Liver (tissue), 9 donors: ENCODE measurements around the gene VEGFA. TPM values are rescaled to one million over a fixed set of nuclear protein-coding genes. Genes with fewer than 3 reads are reported as not detected.
A peak's percentile ranks its signal among the peaks of the same experiment; 100 is the strongest.
"Not testable (repeated sequence)": the region's sequence is repeated elsewhere in the genome, so short reads cannot be mapped to it uniquely, and the experiment has no call there.

Experiments
- DNase-seq: peaks from one replicate; pipeline ENCODE4 v3.0.0-alpha.2; 2017; ENCODE audit warnings: low spot score
- H3K27ac ChIP-seq, 2 donors: one replicate each; pipeline ENCODE4 v1.7.0; 2013; ENCODE audit warnings: inconsistent platforms in 2 of 2, low read length in 2 of 2, control low read depth in 1 of 2, low read depth in 1 of 2, mild to moderate bottlenecking in 1 of 2
- H3K27me3 ChIP-seq, 4 donors: one replicate each; pipeline versions ENCODE4 v1.6.1 to v1.7.0; 2013; ENCODE audit warnings: low read length in 3 of 4, inconsistent platforms in 1 of 4, mild to moderate bottlenecking in 1 of 4, moderate library complexity in 1 of 4; ENCODE audit not compliant: control insufficient read depth in 4 of 4, insufficient read depth in 4 of 4
- H3K36me3 ChIP-seq, 4 donors: one replicate each; pipeline versions ENCODE4 v1.6.1 to v1.7.0; 2013; ENCODE audit warnings: low read length in 3 of 4, mild to moderate bottlenecking in 3 of 4, low read depth in 1 of 4, moderate library complexity in 1 of 4; ENCODE audit not compliant: control insufficient read depth in 4 of 4, insufficient read depth in 3 of 4
- H3K4me1 ChIP-seq, 4 donors: one replicate each; pipeline versions ENCODE4 v1.6.1 to v1.7.0; 2013; ENCODE audit warnings: low read length in 3 of 4, mild to moderate bottlenecking in 3 of 4, moderate library complexity in 1 of 4; ENCODE audit not compliant: control insufficient read depth in 4 of 4, insufficient read depth in 4 of 4
- H3K4me3 ChIP-seq, 3 donors: one replicate each; pipeline versions ENCODE4 v1.6.1 to v1.7.0; 2013; ENCODE audit warnings: low read length in 3 of 3, control low read depth in 1 of 3, low read depth in 1 of 3, mild to moderate bottlenecking in 1 of 3
- H3K9ac ChIP-seq, 2 donors: one replicate each; pipeline ENCODE4 v1.7.0; 2013; ENCODE audit warnings: low read length in 2 of 2, mild to moderate bottlenecking in 2 of 2, moderate library complexity in 2 of 2, control low read depth in 1 of 2, low read depth in 1 of 2
- H3K9me3 ChIP-seq, 4 donors: one replicate each; pipeline versions ENCODE4 v1.6.1 to v1.7.0; 2013; ENCODE audit warnings: low read length in 3 of 4; ENCODE audit not compliant: control insufficient read depth in 4 of 4
- ATF3 ChIP-seq: IDR thresholded peaks from 2 replicates; pipeline ENCODE4 v1.6.1; 2016; ENCODE audit warnings: antibody characterized with exemption
- CTCF ChIP-seq: fragments of 150-350 bp; IDR thresholded peaks from 2 replicates; pipeline ENCODE4 v1.5.1; 2017; ENCODE audit warnings: improper control_type of control experiment, low read depth, low read length; ENCODE audit not compliant: missing input control
- GABPA ChIP-seq, 2 donors: IDR thresholded peaks in 1 of 2; conservative IDR thresholded peaks in 1 of 2; 2 replicates each; pipeline ENCODE4 v1.6.1; 2016; ENCODE audit warnings: antibody characterized with exemption in 2 of 2, mild to moderate bottlenecking in 1 of 2, moderate library complexity in 1 of 2
- HNF4A ChIP-seq, 2 donors: conservative IDR thresholded peaks; 2 replicates each; pipeline ENCODE4 v1.6.1; 2016; ENCODE audit warnings: antibody characterized with exemption in 2 of 2, mild to moderate bottlenecking in 2 of 2
- JUND ChIP-seq, 2 donors: IDR thresholded peaks; 2 replicates each; pipeline ENCODE4 v1.6.1; 2016; ENCODE audit warnings: antibody characterized with exemption in 2 of 2
- MAX ChIP-seq: IDR thresholded peaks from 2 replicates; pipeline ENCODE4 v1.6.1; 2016; ENCODE audit warnings: antibody characterized with exemption
- NR2F2 ChIP-seq: IDR thresholded peaks from 2 replicates; pipeline ENCODE4 v1.6.1; 2016; ENCODE audit warnings: antibody characterized with exemption
- RAD21 ChIP-seq, 2 donors: IDR thresholded peaks; 2 replicates each; pipeline ENCODE4 v1.6.1; 2016; ENCODE audit warnings: antibody characterized with exemption in 2 of 2, mild to moderate bottlenecking in 2 of 2
- RXRA ChIP-seq, 2 donors: IDR thresholded peaks; 2 replicates each; pipeline ENCODE4 v1.6.1; 2017 to 2018; ENCODE audit warnings: antibody characterized with exemption in 2 of 2, mild to moderate bottlenecking in 1 of 2
- TAF1 ChIP-seq: conservative IDR thresholded peaks from 2 replicates; pipeline ENCODE4 v1.6.1; 2016; ENCODE audit warnings: antibody characterized with exemption, mild to moderate bottlenecking
- ZBTB33 ChIP-seq: IDR thresholded peaks from 2 replicates; pipeline ENCODE4 v1.6.1; 2016; ENCODE audit warnings: antibody characterized with exemption
- WGBS: extraction: QIAGEN DNeasy Blood & Tissue Kit; methylation state at CpG from one replicate; pipeline ENCODE4 v1.1.7; 2013; 5-methylcytosine and 5-hydroxymethylcytosine counted together
- polyA plus RNA-seq, 2 donors: library from polyadenylated mRNA; stranded (reverse) in 1 of 2; unstranded in 1 of 2; fragments of 200-250 nt in 1 of 2; fragments of >200 nt in 1 of 2; fragmentation: Nextera tagmentation in 1 of 2; extraction: Ambion mirVana in 1 of 2; gene quantifications; one replicate each; pipeline versions ENCODE4 v1.2.1 to v1.2.3, GENCODE V29; 2013 to 2015
- total RNA-seq, 2 donors: library from RNA; depleted of rRNA; stranded (reverse); fragments of >200 nt; gene quantifications; one replicate each; pipeline ENCODE4 v1.2.3, GENCODE V29; 2014
- donor health status: healthy.
- donor health status: healthy.
- donor health status: healthy.
- donor health status: healthy.
- donor health status: healthy.

The VEGFA gene
- total and polyA plus RNA-seq, 4 donors: 14.7 to 160 (median 65.2) TPM

GRCh38 chr6:43817192-43817591, 47.2 kb downstream of the VEGFA start:
- no peaks in the 10 kb centered on the region for H3K36me3 ChIP-seq
- H3K27me3 ChIP-seq: no peaks in the 10 kb centered on the region
- no peak overlapping the region for H3K4me3 ChIP-seq
- TF ChIP-seq RAD21 (IDR thresholded peaks at IDR 0.05) (peak; percentile 17 to 66), TAF1 (no peak), CTCF (peak; percentile 13)
- no peak overlapping the region for H3K9ac ChIP-seq
- no peak for DNase-seq
- H3K9me3 ChIP-seq: no peaks in the 10 kb centered on the region
- H3K4me1 ChIP-seq: peaks cover 3 to 14% (median 7%) of the 10 kb centered on the region in 4 donors
- WGBS: 61% methylated on average over 4 of the region's 4 CpGs
- no peak overlapping the region for H3K27ac ChIP-seq

- H3K36me3 ChIP-seq, H3K9ac ChIP-seq, H3K4me3 ChIP-seq, DNase-seq, H3K27me3 ChIP-seq, H3K9me3 ChIP-seq, H3K27ac ChIP-seq: not testable (repeated sequence)
- WGBS: 93% methylated on average over 9 of the region's 9 CpGs
- peaks cover 3 to 17% (median 15%) of the 10 kb centered on the region in 4 donors for H3K4me1 ChIP-seq
Measured at GRCh38 chr6:43818973-43819372, 49.0 kb downstream of the VEGFA start.

GRCh38 chr6:43819958-43820357, 49.9 kb downstream of the VEGFA start:
- H3K27ac ChIP-seq: no peak overlapping the region
- 74% methylated on average over 5 of the region's 5 CpGs for WGBS
- TF ChIP-seq RAD21 (IDR thresholded peaks at IDR 0.05) (no peak), MAX (no peak), NR2F2 (no peak), GABPA (IDR thresholded peaks at IDR 0.05 in 1 of 2, conservative IDR thresholded peaks at IDR 0.05 in 1 of 2) (no peak), HNF4A (conservative IDR thresholded peaks at IDR 0.05) (no peak), RXRA (IDR thresholded peaks at IDR 0.05) (no peak), ZBTB33 (no peak), CTCF (no peak), ATF3 (no peak), JUND (IDR thresholded peaks at IDR 0.05) (no peak)
- no peak overlapping the region for H3K9ac ChIP-seq
- no peaks in the 10 kb centered on the region for H3K9me3 ChIP-seq
- peaks cover 3 to 26% (median 24%) of the 10 kb centered on the region in 4 donors for H3K4me1 ChIP-seq
- no peak overlapping the region for H3K4me3 ChIP-seq
- no peaks in the 10 kb centered on the region for H3K36me3 ChIP-seq
- DNase-seq: no peak
- H3K27me3 ChIP-seq: no peaks in the 10 kb centered on the region
